HG03108 (cell line): ENCODE results near the gene CPO.

Experiments
- ATAC-seq: cut with Tn5 transposase; IDR thresholded peaks from one replicate; pipeline ENCODE4 v1.9.1; 2021; ENCODE audit warnings: moderate library complexity; ENCODE audit not compliant: unreplicated experiment

CPO gene

DNA sequence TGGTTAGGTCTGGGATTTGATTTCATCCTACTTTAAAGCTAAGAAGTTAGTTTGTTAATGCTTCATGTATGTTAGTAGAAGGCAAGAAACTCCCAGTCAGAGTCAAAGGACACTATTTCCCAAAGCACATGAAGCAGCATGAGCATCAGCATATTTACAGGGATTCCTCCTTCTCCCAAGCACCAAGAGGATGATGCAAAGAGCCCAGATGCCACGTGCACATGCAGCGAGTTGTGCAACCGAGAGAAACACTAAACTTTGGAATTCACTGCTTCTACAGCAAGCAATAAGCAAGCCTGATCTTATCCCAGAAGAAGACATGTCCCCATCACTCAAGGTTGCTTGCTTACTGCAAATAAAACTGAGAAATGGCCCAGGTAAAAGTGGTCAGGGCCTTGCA, 32.5 kb downstream of the CPO start:
- no peak for ATAC-seq

DNA sequence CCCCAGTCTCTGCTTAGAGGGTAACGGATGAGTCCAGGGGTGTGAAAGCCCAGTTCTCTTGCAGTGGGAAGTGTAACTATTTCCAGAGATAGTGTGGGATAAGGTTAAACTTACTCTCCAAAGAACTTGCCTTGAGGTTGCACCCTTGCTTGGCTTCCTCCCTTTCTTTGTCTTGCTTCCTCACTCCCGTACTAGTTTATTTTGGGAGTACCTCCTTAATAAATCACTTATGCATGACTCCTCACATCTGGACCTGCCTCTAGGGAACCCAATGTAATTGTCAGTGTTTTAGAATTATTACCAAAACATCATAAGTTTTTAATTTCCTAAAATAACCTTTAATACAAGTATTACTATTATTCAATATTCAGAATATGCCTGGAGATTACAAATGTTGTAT, 35.2 kb downstream of the CPO start:
- no peak for ATAC-seq

DNA sequence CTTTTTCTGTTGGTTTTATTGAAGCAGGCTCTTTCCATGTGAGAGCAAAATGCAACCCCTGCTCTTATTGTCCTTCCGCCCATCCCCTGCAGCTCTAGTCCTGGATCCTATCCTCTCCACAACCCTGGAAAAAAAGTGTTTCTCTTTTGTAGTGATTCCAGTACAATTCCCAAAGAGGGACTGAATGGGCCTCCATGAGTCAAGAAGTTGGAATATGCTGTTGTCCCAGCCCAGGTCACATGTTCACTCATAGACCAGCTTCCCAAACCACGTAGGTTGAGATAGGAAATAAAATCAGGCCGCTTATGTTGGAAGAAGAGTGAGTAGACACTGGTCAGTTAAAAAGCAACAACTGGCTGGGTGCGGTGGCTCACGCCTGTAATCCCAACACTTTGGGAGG, 39.4 kb downstream of the CPO start:
- ATAC-seq = no peak

DNA sequence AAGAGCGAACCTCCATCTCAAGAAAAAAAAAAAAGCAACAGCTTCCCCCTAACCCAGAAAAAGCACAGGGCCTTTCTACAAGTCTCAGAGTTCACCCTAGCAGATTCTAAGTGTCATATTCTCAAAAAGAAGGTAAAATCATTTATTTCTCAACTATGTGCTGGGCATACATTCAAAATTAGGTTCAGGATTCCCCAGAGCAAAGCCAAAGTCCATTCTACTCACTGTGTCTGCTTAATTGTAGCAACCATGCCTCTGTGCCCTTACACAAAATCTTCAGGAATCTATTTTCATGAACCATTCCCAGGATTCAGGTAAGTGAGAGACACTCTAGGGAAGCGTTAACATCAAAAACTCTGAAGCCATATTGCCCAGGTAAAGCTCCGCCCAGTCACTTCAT, 40.0 kb downstream of the CPO start:
- no peak for ATAC-seq

DNA sequence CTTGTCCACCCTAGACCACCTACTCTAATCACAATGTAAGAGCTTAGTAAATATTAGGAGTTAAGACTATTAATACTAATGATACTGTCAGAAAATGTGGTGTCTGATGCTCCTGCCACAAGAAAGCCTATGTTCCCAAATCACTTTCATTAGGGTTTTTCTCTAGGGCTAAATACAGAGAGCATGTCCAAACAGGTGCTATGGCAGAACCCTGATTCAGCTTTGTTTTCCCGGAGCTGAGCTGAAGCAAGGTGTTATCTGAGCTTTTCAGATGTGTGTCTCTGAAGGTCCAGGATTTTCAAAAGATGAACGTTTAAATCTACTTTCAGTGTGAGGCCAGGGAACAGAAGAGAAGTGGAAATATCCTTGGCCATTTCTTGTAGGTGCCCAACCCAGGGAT, 40.6 kb downstream of the CPO start:
- ATAC-seq = no peak

DNA sequence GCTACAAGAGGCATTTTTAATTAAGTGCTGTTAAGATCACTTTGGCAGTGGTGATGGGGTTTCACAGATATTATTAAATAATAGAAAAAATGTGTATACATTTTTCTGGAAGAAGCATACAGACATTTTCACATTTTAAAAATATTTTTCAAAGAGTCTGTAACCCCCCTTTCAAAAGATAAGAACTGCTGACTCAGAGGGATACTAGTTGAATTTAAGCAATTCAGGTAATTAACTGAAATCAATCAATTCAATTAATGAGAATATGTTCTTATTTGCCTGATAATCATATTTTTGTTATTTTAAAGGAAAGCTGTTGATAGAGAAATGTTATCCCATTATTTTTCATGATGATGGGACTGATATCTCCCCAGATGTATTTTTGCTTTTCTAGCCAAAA, 41.1 kb downstream of the CPO start:
- ATAC-seq = no peak

DNA sequence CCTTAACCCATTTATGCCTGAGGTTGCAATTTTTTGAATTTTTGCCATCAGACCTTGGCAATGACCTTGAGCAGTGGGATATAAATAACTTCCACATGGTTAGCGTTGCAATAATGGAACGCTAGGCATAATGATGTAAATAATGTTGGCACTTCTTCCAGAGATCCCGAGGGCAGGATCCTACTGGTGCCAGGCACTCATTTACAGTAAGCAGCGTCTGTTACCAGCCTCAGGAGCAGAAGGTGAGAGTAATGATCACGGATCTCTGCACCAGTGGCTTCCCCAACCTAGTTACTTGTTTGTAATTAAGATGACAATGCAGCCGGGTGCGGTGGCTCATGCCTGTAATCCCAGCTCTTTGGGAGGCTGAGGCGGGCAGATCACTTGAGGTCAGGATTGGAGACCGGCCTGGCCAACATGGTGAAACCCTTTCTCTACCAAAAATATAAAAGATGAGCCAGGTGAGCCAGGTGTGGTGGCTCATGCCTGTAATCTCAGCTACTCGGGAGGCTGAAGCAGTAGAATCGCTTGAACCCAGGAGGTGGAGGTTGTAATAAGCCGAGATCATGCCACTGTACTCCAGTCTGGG, 41.9 kb downstream of the CPO start:
- no peak for ATAC-seq

DNA sequence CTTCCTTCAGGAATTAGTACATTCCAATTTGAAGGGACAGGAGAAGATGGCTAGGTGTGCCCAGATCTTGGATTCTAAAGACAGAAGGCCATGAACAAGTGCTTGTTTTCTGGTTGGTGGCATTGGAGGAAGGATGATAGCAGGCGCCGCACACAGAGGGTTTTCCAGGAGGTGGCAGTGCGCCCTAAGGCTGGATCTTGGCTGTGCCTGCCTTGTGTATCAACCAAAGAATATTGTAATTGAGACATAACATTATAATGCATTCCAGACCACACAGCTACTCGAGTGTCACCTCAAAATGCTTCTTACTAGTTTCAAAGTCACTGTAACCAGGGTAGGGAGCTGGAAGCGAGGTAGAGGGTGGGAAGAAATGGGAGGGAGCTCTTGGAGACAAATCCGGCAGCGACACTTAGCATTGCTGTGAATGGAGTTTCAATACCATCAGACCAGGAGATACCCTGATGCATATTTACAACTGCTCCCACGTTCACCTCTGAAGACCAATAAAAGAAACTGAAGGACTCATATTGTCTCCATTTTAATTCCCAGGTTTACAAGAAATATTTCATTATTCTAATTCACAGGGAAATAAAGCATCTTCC, 42.5 kb downstream of the CPO start:
- ATAC-seq = no peak

DNA sequence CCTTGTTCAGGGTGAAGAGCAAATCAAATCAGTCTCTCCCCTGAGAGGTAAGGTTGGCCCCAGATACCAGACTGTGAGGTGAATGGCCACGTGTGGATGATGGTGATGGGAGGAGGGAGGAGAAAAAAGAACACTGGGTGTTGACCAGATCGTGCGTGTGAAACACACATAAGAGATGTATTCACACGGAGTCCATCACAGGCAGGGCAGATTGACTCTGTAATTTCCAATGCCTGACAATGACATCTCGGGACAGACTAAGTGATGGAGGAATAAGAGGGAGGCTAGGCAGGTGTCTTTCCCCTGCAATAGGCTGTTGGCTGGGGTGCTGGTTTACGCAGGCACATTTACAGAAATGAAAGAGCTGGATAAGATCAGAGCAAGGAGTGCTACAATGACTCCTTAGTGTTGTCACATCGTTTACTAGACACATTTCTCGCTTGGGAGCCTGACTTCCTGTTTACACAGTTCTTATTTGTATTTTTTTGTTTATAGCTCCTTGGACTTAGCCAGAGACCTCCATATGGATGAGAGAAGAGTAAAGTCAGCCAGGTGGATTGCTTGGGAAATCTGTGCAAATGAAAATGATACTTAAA, 43.1 kb downstream of the CPO start:
- ATAC-seq = no peak

DNA sequence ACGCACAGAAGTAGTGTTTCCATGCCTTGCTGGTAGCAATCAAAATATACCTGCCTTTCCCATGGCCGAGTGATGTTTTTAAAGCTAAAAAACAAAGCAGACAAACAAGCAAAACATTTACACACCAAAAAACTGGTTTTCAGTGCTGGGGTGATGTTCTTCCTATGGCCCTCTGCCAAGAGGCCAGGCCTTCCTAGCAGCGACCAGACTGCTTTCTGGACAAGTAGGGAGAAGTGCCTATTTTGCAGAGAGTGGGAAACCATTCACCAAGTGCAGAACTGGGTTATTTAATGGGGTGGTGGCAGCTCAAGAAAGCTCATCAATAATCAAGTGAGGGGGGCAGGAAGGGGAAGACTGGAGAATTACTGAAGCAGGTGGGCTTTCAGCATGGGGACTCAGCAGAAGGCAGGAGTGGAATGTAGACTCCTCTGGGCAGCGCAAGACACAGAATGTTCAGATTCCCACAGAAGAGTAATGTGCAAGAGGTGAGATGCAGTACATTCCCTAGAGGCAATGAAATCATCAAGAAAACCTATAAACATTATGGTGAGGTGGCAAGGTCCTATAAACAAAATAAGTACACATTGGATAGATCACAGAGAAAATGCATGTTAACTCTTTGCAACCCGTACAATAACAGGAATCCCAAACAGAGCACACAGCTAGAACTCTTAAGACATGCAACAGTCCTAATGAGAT, 44.0 kb downstream of the CPO start:
- ATAC-seq = no peak

DNA sequence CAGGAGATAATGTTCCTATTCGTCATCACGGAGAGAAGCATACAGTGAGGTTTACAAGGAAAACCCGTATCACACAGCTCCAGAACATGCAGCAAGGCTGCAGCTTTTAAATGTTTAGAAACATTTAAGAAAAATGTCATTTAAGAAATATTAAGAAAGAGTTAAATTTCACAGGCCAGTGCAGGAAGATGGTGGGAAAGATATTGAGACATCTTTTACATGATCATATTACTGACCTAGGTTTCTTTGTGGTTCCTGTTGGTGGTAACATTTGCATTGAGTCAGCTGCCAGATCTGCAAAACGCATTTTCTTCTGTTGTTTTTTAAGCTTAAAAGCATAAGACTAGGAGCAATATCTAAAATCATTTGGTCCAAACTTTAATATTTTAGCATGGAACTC, 44.9 kb downstream of the CPO start:
- ATAC-seq = no peak

DNA sequence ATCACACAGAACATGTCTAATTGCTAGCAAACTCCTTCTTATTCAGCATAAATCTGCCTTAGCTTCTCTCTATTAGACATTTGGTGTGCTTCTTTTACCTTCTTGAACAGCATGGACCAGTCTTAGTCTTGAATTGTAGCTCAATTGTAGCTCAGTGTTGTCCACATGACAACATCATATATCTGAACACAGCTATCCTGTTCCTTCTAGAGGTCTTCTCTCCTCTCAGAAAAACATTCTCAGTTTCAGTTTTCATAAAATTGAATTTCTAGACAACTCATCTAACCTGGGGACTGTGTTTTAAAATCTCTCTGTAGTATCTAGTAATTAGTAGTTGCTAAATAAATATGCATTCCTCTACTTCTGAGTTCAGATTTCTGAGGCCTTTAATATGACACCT, 47.6 kb downstream of the CPO start:
- ATAC-seq = no peak

DNA sequence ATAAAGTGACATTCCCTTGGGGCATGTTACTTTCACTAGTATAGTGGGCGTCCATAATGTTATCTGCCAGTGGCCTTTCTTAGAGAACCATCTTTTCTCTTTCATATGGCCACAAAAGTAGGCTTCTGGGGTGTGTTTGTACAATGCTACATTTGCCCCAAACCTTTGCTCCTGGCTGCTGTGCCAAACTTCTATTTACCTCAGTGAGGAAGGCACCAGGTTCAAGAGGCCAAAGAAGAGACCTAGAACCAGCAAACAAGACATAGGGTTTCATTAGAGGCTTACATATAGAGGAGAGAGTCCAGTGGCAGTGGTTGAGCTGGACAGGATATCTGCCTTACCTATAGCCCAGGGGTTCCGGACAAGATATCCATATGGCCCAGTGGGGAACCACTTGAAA, 48.5 kb downstream of the CPO start:
- no peak for ATAC-seq

DNA sequence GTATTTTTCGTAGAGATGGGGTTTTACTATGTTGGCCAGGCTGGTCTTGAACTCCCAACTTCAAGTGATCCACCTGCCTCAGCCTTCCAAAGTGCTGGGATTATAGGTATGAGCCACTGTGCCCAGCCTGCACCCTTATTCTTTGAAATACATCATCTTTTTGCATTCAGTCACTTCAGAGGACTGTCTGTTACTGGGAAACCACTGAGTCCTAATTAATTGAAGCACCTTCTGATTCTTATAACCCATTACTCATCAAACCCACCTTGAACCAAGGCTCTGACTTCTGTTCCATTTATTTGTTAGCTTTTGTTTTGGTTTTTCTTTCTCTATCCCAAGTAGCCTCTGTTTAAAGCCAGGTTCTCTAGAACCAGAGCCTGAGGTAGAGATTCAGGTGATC, 49.6 kb downstream of the CPO start:
- ATAC-seq = no peak

DNA sequence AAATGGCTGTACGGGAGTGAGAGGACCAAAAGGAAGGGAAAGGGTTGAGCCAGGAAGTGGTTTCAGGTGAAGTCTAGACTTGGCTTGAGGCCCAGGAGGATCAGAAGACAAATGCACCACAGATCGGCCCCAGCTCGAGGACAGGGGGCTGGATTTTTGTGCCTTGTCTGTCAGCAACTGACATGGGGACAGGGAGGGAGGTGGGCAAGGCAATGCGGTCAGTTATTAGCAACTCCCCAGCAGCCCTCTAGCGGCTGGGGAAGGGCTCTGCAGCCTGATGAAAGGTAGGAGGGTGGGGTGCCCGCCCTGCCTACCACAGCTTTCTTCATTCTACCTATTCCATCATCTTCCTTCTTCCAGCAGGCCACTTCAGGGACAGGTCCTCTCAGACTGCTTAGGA, 50.0 kb downstream of the CPO start:
- no peak for ATAC-seq

DNA sequence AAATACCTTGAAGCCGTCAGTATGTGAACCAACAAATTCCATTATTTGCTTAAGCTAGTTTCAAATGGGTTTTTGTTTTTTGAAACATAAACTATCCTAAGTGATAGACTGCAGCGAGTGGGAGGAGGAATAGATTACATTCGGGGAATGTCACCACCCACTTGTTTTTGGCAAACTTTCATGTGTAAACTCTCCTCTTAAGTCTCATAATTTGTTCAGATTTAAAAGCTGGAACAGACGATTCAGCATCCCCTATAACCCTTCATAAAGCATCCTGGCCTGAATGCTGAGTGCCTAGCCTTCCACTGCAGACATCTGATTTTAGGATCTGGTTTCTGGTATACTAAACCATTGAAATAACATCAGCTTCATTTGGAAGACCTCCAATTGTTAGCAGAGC, 51.0 kb downstream of the CPO start:
- no peak for ATAC-seq

DNA sequence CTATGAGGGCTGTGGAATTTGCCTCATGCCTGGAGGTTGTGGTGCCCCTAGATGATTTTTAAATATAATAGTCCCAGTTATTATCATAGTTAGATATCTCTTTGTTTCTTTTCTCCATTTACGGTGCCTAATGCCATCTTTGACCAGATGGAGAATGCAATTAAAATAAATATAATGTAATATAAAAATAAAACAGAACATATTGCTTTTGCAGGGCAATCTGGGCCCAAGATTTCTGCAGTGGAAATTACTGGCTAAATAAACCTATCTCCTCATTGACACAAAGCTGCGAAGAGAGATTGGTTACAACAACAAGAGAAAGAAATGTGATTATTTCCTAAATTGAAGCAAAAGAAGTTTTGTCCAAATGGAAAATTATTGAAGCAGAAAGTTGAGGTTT, 51.8 kb downstream of the CPO start:
- no peak for ATAC-seq

DNA sequence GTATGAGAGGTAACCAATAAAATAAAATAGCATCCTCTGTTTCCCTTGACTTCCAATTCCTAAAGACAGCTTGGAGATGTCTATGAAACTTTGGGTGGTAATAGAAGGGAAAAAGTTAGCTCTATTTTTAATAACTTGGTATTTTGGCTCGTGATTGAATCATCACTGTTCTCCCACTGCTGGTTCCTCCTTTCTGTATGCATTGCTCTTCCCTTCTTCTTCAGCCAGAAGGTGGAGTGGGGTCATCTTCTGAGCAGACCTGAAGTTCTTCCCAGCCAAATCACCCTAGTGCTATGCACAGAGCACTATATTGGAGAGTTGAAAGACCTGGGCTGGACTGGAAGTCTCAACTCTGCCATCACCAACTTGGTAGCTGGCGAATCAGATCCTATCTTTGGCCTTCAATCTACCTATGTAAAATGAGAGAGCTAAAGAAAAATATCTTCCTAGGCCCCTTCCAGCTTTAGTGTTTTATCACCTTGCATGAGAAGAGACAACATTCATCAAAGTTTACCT, 54.1 kb downstream of the CPO start:
- ATAC-seq = no peak

DNA sequence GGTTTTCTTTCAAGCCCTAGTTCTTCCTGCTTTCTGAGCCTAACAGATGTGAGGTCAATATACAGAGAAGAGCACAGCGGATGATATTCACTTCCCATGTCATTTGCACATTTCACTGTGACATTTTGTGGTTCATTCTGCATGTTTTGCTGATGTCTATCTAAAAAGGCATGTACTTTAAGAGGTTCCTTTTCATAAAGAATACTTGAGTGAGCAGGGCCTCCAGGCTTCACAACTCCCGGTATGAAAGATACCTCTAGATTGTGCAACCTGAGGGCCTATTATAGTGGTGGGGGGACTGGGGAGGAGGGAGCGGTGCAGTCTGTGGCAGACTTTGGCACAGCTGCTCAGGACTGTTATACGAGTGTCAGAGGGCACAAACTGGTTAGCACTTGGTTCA, 54.6 kb downstream of the CPO start:
- ATAC-seq = no peak

DNA sequence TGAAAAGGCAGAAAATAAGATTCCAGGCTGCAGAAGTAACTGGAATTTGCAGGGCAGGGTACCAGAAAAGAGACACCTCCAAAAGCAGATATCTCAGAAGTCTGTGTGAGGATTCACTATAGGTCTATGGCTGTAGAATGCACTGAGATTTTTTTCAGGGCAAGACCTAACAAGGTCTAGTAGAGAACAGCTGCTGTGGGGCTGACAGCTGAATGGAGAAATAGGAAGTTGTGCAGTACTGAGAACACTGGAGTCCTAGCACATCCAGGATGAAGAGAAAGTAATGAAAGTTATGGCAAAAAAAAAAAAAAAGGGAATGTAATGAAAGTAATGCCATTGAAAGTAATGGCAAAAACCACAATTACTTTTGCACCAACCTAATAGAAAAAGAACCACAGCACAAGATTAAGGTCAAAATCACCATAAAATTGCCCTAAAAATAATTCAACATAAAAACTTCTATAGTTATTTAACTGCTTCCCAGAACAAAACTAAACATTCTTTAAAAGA, 57.3 kb downstream of the CPO start:
- ATAC-seq = no peak

DNA sequence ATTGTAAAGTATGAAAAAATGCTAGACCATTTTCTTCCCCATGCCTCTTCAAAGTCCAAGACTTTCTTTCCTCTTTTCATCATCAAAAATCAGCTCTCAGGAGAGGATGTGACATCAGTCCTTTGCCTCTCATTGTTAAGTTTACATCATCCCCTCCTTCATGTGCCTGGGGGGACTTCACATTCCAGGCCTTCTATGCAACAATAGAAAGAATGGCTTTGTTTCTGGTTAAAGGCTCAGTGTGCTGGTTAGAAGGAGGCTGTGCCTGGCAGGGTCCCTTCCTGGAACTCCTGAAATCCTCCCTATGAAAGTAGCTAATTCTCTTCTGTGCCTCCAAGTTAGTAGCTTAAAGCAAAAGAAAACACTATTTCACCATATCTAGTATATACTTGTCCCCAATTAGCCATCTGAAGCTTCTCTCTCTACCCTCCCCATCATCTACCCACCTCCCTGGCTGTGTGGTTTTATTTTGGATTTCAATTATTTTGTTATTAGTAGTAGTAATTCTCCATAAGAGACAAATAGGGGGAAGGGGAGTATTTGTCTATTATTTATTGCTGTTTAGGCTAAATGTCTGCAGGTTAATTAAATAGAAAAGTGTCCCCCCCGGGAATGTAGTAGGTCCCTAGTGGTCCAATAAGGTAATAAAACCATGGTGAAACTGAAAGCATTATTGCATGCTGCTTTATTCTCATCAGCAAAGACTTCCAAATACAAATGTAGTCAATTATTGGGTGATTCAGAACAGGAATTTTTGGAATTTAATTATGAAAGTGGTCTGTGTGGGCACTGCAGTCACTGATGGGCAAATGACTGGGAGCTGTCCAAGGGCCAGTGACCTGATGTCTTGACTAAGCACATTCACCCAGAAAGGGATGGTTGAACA, 69.0 kb downstream of the CPO start:
- no peak for ATAC-seq
